Measurements from ENCODE around the gene MPRIP. TPM values are rescaled to one million over a fixed set of nuclear protein-coding genes. Genes with fewer than 3 reads are reported as not detected.
"Not testable (repeated sequence)": the region's sequence is repeated elsewhere in the genome, so short reads cannot be mapped to it uniquely, and the experiment has no call there.

MPRIP gene
- total RNA-seq, 1 donor from 2014 or later, result 94.8 TPM

DNA sequence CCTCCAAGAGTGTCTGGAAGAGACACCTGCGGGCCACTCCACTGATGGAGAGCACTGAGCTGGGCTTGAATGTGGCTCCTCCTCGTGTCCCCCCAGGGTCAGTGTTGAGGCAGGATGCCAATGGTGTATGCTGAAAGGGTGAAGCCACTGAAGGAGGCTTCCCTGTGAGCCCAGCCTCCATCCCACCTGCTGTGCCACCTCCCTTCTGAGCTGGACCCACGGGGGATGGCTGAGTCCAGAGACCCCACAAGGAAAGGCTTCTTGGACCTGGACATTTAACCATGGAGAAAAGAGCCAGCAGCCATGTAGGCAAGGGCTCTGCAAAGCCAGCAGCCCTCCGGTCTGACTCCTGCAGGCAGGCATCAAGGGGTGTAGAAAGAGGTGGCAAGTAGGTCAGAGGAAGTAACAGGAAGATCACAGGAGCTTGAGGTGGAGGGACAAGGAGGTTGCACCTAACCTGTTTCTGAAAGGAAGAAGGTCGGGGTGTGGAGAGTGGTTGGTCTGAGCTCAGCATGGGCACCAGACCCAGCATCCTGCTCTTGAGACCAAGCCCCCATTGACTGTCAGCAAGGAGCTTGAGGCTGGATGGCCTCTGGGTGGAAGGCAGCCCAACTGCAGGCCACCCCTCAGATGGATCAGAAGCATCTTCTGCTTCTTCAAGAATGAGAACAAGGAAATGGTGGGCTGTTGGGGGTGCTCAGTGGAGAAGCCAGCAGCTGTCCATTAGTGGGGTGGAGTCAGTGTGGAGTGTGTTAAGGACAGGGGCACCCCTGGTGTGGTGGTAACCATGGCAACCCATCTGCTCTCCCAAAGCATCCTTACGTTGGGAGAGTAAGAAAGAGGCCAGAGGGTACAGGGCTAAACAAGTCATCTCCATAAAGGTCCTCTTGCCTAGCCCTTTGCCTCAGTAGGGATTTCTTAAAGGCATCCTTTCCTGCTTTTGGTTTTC, 83.2 kb downstream of the MPRIP start:
- DNase-seq (ENCODE audit: low read depth in 2 of 2), result no peak

DNA sequence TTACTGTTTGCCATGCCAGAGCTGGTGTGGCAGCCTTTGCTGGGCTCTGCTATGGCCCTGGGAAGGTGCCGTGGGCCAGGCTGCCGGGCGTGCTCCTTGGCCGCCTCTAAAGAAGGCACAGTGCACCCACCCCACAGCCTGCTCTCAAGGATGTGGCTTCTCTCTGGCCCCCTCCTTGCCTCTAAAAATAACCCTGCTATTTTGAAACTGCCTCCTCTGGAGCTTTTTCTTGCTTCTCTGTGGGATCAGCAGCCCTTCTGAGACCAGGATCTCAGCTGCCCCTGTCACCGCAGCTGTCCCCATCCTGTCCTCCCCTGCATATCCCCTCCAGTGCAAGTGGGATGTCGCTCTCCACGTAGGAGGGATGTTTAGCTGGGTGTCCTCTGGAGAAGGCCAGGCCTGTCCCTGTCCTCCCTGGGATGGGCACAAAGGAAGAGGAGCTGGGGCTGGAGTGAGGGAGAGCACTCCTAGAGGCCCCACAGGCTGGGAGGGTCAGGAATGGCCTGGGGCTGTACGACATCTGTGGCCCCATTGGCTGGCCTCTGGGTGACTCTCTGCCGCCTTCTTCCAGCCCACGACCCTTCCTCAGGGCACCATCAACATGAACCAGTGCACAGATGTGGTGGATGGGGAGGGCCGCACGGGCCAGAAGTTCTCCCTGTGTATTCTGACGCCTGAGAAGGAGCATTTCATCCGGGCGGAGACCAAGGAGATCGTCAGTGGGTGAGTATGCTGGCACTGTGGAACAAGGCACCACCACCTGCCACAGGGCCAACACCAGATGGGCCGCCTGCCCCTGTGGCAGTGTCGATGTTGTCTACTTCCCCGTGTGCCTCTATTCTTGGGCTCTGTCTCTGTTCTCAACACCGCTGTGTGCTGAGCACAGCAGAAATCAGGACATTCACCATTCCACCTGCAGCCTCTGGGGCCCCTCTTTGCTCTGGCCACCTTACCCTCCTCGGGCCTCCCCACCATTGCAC, 84.2 kb downstream of the MPRIP start:
- DNase-seq (ENCODE audit: low read depth in 2 of 2), result no peak

GRCh38 chr17:17127156-17127555, 84.9 kb downstream of the MPRIP start:
- no peak for DNase-seq (ENCODE audit: low read depth in 2 of 2)

GRCh38 chr17:17127730-17128291, 85.6 kb downstream of the MPRIP start:
- DNase-seq (ENCODE audit: low read depth in 2 of 2), result no peak

DNA sequence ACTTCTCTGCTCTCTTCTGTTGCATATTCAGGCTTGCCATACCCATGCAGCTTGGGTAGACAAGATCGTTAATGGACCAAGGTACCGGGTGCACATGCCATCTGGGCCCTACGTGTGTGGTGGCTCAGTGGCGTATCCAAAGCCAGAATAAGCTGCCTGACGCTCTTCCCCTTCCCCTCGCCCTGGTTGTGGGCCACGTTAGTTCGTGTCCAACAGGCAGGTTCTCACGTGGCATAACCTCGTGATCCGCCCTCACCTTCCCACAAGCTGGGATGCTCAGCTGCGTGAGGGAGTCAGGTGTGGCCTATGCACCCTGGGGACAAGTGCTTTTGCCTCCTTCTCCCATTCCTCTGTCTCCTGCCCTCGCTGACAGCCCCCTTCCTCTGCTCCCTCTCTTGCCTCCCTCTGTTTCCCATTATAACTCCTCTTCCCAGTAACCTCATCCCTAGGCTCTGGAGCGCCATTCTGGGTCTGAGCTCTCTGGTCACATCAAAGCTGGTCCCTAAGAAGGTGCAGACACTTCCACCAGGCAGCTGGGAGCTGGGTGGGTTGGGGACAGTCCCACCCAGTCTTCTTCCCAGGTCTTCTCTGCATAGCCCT, 86.3 kb downstream of the MPRIP start:
- DNase-seq (ENCODE audit: low read depth in 2 of 2), result no peak

GRCh38 chr17:17129466-17129865, 87.2 kb downstream of the MPRIP start:
- DNase-seq (ENCODE audit: low read depth in 2 of 2), result no peak

GRCh38 chr17:17130077-17130844, 88.0 kb downstream of the MPRIP start:
- DNase-seq (ENCODE audit: low read depth in 2 of 2), result no peak

DNA sequence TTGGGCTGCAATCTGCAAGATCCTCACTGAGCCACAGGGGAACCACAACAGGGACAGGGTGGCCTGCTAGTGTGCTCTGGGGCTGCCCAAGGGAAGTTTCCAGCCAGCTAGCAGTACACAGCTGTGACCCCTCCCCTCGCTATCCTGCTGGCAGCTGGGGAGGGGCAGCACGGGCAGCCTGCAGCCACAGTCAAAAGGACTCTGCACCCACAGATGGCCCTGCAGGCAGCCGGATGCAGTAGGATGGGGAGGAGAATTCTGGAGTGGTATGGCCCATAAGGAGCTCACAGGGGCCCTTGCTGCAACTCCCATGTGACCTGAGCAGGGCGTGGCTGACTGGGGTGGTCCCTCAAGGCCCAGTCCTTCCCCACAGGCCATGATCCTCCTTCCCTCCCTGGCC, 89.6 kb downstream of the MPRIP start:
- DNase-seq (ENCODE audit: low read depth in 2 of 2), result no peak

DNA sequence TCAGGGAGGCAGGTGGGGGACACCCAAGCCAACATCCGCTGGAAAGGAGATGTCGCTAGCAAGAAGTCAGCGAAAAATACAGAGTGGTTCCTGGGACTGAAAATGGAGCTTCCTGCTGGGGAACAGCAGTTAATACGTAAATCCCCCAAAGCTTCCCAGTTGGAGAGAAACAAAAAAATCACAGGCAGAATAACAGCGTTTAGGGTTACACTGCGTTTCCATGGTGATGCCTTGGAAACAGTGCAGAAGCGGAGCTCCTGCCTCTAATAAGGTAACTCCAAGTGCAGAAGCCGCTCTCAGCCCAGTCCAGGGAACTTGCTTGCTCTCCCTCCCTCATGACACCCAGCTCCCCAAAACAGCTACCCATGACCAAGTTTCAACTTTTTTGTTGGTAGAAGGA, 90.5 kb downstream of the MPRIP start:
- no peak for DNase-seq (ENCODE audit: low read depth in 2 of 2)

- no peak for DNase-seq (ENCODE audit: low read depth in 2 of 2)
Measured at GRCh38 chr17:17134051-17134956, 92.0 kb downstream of the MPRIP start.

DNA sequence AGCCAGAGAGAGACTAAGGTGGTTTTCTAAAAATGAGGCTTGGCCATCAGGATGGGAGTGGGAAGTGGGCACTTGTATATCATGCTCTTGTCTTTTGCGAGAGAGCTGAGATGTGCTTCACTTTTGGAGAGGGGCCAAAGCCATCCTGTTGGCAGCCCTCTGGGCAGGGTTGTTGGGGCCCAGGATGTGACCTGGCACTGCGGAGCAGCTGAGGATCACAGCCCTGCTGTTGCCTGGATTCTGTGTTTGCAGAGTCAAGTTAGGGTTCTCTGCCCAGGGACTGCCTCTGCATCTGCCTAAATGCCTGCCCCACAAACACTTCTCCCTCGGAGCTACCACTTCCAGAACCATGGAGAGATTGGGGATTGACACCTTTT, 92.7 kb downstream of the MPRIP start:
- no peak for DNase-seq (ENCODE audit: low read depth in 2 of 2)

DNA sequence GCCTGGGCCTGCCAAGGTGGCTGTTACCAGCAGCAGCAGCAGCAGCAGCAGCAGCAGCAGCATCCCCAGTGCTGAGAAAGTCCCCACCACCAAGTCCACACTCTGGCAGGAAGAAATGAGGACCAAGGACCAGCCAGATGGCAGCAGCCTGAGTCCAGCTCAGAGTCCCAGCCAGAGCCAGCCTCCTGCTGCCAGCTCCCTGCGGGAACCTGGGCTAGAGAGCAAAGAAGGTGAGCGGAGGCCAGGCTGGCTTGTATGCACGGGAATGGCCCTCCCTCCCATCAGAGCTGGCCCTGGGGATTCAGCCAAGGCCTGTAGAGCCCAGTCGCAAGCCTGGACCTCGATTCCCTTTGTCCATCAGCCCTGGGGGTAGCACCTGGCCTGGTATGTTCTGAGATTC, 94.0 kb downstream of the MPRIP start:
- DNase-seq (ENCODE audit: low read depth in 2 of 2), result not testable (repeated sequence)

DNA sequence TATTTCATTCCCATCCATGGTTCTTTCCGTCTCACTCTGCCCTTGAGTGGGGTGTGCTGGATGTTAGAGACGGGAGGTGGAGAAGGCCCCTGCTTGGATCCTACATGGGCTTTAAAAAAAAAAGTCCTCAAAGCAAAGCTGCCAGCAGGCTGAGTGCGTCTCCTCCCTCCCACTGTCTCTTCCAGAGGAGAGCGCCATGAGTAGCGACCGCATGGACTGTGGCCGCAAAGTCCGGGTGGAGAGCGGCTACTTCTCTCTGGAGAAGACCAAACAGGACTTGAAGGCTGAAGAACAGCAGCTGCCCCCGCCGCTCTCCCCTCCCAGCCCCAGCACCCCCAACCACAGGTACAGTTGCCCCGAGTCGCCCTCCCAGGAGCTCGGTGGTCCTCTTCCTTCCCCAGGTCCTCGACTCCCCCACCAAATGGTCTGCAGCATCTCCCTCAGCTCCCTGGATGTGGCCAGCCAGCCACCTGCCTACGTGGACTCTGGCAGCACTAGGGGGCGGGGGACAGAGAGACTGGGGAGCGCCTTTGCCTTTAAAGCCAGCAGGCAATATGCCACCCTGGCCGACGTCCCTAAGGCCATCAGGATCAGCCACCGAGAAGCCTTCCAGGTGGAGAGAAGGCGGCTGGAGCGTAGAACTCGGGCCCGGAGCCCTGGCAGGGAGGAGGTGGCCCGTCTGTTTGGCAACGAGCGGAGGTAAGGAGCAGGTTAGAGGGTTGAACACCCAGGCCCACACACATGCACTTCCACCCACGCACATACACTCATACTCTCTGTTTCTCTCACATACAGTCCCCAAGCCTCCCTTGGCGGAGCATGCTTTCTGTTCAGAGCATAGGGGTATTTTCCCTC, 95.7 kb downstream of the MPRIP start:
- no peak for DNase-seq (ENCODE audit: low read depth in 2 of 2)

GRCh38 chr17:17139972-17140589, 97.8 kb downstream of the MPRIP start:
- no peak for DNase-seq (ENCODE audit: low read depth in 2 of 2)

- DNase-seq (ENCODE audit: low read depth in 2 of 2), result peak in 1 of 2 donors; percentile 88
Measured at GRCh38 chr17:17140590-17140980, 98.3 kb downstream of the MPRIP start.

DNA sequence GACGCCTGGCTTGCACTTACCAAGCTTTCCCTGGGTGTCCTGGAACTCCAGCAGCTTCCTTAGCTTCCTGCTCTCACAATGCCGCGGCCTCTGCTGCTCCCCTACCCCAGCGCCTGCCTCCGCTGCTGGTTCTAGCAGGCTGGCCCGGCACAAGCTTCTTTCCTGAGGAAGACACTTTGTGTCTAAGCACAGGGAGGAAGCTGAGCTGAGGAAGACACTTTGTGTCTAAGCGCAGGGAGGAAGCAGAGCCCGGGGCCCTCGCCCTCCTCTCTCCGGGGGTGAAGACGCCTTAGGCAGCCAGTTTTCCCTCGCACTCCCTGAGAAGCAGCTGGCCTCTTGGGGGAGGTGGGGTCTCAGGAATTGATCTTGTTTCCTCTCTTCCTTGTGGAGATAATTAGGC, 99.0 kb downstream of the MPRIP start:
- DNase-seq (ENCODE audit: low read depth in 2 of 2), result no peak

DNA sequence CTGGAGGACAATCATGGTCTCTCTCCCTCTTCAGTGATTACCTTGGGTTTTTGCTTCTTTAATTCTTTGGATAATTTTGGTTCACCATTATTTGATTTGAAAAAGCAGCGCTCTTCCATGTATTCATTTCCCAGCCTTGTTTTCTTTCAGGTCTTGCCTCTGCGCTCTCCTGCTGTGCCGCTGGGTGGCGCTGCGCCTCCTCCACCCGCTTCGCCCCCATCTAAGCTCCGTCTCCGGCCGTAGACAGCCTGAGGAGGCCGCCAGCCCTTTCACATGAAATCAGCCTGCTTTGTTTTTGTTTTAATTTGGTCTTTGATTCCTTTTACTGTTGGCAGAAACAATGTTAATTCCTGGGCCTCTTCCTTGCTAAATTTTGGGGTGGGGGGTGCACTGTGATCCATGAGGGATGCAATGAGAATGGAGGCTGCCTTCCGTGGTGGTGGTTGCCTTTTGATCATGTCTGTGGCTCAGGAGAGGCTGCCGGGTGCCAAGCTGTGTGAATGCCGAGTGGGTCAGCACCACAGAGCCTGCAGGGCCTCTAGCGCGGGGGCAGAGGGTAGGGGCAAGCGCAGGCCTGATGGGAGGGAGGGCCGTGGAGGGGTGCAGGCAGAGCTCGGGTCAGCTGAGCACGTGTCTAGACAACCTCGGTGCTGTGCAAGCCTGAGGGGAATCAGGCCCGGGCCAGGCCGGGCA, 99.7 kb downstream of the MPRIP start:
- DNase-seq (ENCODE audit: low read depth in 2 of 2), result peak; percentile 69 to 75

- no peak for DNase-seq (ENCODE audit: low read depth in 2 of 2)
Measured at GRCh38 chr17:17142556-17142955, 100.3 kb downstream of the MPRIP start.
